Endothelial cell of umbilical vein (primary cell): ENCODE data around the gene SLC2A6. TPM values are rescaled to one million over a fixed set of nuclear protein-coding genes. Genes with fewer than 3 reads are reported as not detected.

Source experiments
- BruUV-seq: library from RNA; stranded (reverse); fragments of 400-500 nt; replicated peaks from 2 replicates; lab custom pipeline; 2021; lab: Mats Ljungman, UMichigan
- CTCF ChIA-PET: fragments of 300-600, 350-600 bp; sonication (Branson Sonifier 250); formaldehyde crosslinking; loops from one replicate; lab custom pipeline; 2021; ENCODE audit warnings: antibody characterized with exemption, inconsistent platforms; lab: Charles Lee
- POLR2A ChIA-PET: fragments of 300-600, 350-600 bp; sonication (Branson Sonifier 250); formaldehyde crosslinking; loops from one replicate; lab custom pipeline; 2021; ENCODE audit warnings: antibody characterized with exemption, inconsistent platforms; lab: Charles Lee
- DNase-seq: peaks from one replicate; pipeline ENCODE4 v3.0.0-alpha.2; 2011; ENCODE audit warnings: low read depth, low spot score
- FAIRE-seq: peaks from 2 replicates; lab custom pipeline; 2011; peaks lifted over from hg19 to GRCh38; lab: Jason Lieb, UNC
- H2AFZ ChIP-seq: 2 replicates; pipeline ENCODE4 v1.6.0; 2012; ENCODE audit warnings: low read depth, low read length, control low read depth, inconsistent platforms
- H3K27ac ChIP-seq: 2 replicates; pipeline ENCODE4 v1.5.1; 2011; ENCODE audit warnings: low read depth, mild to moderate bottlenecking, control low read depth, low read length, moderate library complexity; ENCODE audit not compliant: insufficient read depth
- H3K27me3 ChIP-seq, 2 experiments: 2 replicates each; pipeline versions ENCODE4 v1.6.0 to v1.6.1; 2011; ENCODE audit warnings: low read length in 2 of 2, mixed read lengths in 1 of 2; ENCODE audit not compliant: control insufficient read depth in 2 of 2, insufficient read depth in 2 of 2
- H3K36me3 ChIP-seq, 2 experiments: 2 replicates in 1 of 2; 3 replicates in 1 of 2; pipeline ENCODE4 v1.5.1; 2011; ENCODE audit warnings: low read length in 2 of 2, mild to moderate bottlenecking in 1 of 2, moderate library complexity in 1 of 2; ENCODE audit not compliant: control insufficient read depth in 2 of 2, insufficient read depth in 2 of 2; ENCODE audit errors: extremely low read depth in 1 of 2
- H3K4me1 ChIP-seq: 3 replicates; pipeline ENCODE4 v1.5.1; 2011; ENCODE audit warnings: mild to moderate bottlenecking, low read length; ENCODE audit not compliant: control insufficient read depth, insufficient read depth; ENCODE audit errors: extremely low read depth
- H3K4me2 ChIP-seq: 2 replicates; pipeline ENCODE4 v1.6.1; 2011; ENCODE audit warnings: low read length, control low read depth, mixed read lengths; ENCODE audit not compliant: insufficient read depth
- H3K4me3 ChIP-seq, 3 experiments: fragments of 200-600 bp in 1 of 3; sonication (generic), shearing (Covaris generic) in 1 of 3; replicated peaks in 1 of 3; 2 replicates each; pipeline ENCODE4 v1.5.1; 2011 to 2016; ENCODE audit warnings: control low read depth in 3 of 3, low read length in 3 of 3, mild to moderate bottlenecking in 2 of 3, inconsistent platforms in 1 of 3, low read depth in 1 of 3, moderate library complexity in 1 of 3; ENCODE audit not compliant: insufficient read depth in 1 of 3
- H3K79me2 ChIP-seq: 2 replicates; pipeline ENCODE4 v1.6.0; 2012; ENCODE audit warnings: low read length, inconsistent platforms; ENCODE audit not compliant: control insufficient read depth, insufficient read depth
- H3K9ac ChIP-seq: replicated peaks from 2 replicates; pipeline ENCODE3; 2011; ENCODE audit warnings: low read length, control low read depth; ENCODE audit not compliant: insufficient read depth; ENCODE audit errors: extremely low read depth
- H3K9me1 ChIP-seq: replicated peaks from 3 replicates; pipeline ENCODE4 v1.6.0; 2011; ENCODE audit warnings: mild to moderate bottlenecking, low read length; ENCODE audit not compliant: control insufficient read depth, insufficient read depth; ENCODE audit errors: extremely low read depth
- H3K9me3 ChIP-seq: replicated peaks from 2 replicates; pipeline ENCODE4 v1.5.1; 2012; ENCODE audit warnings: low read length, inconsistent platforms; ENCODE audit not compliant: control insufficient read depth, insufficient read depth
- H4K20me1 ChIP-seq: replicated peaks from 2 replicates; pipeline ENCODE3; 2011; ENCODE audit warnings: mild to moderate bottlenecking, low read length; ENCODE audit not compliant: control insufficient read depth, insufficient read depth; ENCODE audit errors: extremely low read depth
- MYC ChIP-seq: IDR thresholded peaks from one replicate; pipeline ENCODE4 v1.6.1; 2011; ENCODE audit warnings: mild to moderate bottlenecking, low read depth, low read length
- dilution Hi-C: fragments of 300-500 bp; cut with MboI; formaldehyde crosslinking; loops from one replicate; pipeline ENCODE4 v1.15.0; 2019; ENCODE audit warnings: low sequenced_read_pairs; ENCODE audit not compliant: extremely low pct_ligation_motif_present
- intact Hi-C: fragments of 100-400 bp; cut with micrococcal nuclease; formaldehyde crosslinking; loops from one replicate; pipeline ENCODE4 v1.10.0; 2022
- polyA plus RNA-seq, 4 experiments: library from polyadenylated mRNA; depleted of rRNA in 3 of 4; stranded (reverse) in 3 of 4; unstranded in 1 of 4; fragments of >200 nt; gene quantifications; 2 replicates each; pipeline versions ENCODE4 v1.2.1 to v1.2.3, GENCODE V29; 2011 to 2012; ENCODE audit warnings: missing spikeins in 1 of 4
- total RNA-seq: library from RNA; stranded (reverse); gene quantifications from 2 replicates; pipeline ENCODE4 v1.2.3, GENCODE V29; 2021
- TF ChIP-seq, protein P1 (sequence below), 2 donors: IDR thresholded peaks; 1 replicate in 1 of 2; 2 replicates in 1 of 2; pipeline ENCODE4 v1.5.1; 2011; ENCODE audit warnings: low read length in 2 of 2, mild to moderate bottlenecking in 2 of 2, moderate library complexity in 2 of 2, control low read depth in 1 of 2, inconsistent platforms in 1 of 2, low read depth in 1 of 2; ENCODE audit not compliant: insufficient read depth in 1 of 2; ENCODE audit errors: extremely low read depth in 1 of 2

SLC2A6 gene
- total and polyA plus RNA-seq, 2 donors (not counting 3 experiments of a cell fraction or from before 2014, with no cell fraction given): 35.7 to 39.6 TPM

DNA sequence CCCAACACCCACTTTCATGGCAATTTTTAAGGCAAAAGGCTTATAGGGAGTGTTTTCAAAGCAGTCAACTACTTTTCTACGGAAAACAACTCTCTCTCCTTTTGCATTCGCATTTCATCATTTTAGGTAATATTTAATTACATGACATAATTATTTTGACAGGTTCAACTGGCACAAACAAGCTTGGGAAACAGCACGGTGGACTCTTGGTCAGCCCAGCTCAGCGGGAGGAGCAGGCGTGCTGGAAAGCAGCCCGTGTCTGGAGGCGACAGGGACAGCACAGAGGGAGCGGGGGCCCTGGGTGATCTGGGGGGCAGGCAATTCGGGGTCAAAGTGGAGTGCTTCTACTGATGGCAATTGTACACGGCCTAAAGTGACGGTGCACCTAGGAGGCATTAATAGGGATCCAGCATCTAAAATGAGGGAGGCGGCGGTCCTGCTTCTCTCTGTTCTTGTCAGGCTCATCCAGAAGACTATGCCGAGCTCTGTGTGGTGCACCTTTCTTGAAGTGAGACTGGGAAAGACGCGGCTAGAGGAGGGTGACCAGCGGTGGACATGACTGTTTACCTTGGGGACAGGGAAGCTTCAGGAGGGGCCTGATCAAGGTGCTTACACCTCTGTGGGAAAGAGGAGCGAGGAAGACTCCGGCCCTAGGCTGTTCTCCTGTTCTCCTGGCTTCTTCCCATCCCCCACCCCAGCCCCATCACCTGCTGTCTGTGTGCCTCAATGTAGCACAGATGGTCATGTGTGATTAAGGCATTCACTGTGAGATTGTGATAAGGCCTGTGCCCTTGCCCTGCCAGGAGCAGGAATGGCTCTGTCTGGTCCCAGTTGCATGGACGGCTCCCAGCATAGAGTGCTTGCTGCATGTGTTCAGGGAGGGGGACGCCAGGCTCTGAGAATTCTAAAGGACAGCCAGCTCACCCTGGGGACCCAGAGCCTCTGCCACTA lies 42.5 kb upstream of the SLC2A6 start:
- BruUV-seq: no TSS peak

More for the DNA sequence above, 42.5 kb upstream of the SLC2A6 start:
- DNase-seq: no peak
- intact Hi-C loops (no loop called here), dilution Hi-C loops (no loop called here)
- H3K9me1 ChIP-seq: no peaks in the 10 kb centered on the region
- TF ChIP-seq, protein P1, sequence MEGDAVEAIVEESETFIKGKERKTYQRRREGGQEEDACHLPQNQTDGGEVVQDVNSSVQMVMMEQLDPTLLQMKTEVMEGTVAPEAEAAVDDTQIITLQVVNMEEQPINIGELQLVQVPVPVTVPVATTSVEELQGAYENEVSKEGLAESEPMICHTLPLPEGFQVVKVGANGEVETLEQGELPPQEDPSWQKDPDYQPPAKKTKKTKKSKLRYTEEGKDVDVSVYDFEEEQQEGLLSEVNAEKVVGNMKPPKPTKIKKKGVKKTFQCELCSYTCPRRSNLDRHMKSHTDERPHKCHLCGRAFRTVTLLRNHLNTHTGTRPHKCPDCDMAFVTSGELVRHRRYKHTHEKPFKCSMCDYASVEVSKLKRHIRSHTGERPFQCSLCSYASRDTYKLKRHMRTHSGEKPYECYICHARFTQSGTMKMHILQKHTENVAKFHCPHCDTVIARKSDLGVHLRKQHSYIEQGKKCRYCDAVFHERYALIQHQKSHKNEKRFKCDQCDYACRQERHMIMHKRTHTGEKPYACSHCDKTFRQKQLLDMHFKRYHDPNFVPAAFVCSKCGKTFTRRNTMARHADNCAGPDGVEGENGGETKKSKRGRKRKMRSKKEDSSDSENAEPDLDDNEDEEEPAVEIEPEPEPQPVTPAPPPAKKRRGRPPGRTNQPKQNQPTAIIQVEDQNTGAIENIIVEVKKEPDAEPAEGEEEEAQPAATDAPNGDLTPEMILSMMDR (IDR thresholded peaks at IDR 0.05; ENCODE audit: extremely low read depth in 1 of 2, insufficient read depth in 1 of 2, low read depth in 1 of 2, low read length in 2 of 2): no peak
- TF ChIP-seq MYC: no peak
- no peaks in the 10 kb centered on the region for H4K20me1 ChIP-seq
- H3K4me1 ChIP-seq: no peaks in the 10 kb centered on the region
- CTCF ChIA-PET: no interaction called here
- no peak overlapping the region for H2AFZ ChIP-seq
- H3K27ac ChIP-seq: no peak overlapping the region
- POLR2A ChIA-PET: no interaction called here
- no peak overlapping the region for H3K4me3 ChIP-seq
- no peak overlapping the region for H3K4me2 ChIP-seq
- H3K9me3 ChIP-seq: no peaks in the 10 kb centered on the region
- no peak for FAIRE-seq
- no peaks in the 10 kb centered on the region for H3K36me3 ChIP-seq
- no peaks in the 10 kb centered on the region for H3K79me2 ChIP-seq
- H3K9ac ChIP-seq: no peak overlapping the region
- H3K27me3 ChIP-seq: no peaks in the 10 kb centered on the region
